ENCODE data around the gene HNF1B. TPM values are rescaled to one million over a fixed set of nuclear protein-coding genes. Genes with fewer than 3 reads are reported as not detected.

HNF1B gene
- total RNA-seq, 2 experiments from 2014 or later = not detected

DNA sequence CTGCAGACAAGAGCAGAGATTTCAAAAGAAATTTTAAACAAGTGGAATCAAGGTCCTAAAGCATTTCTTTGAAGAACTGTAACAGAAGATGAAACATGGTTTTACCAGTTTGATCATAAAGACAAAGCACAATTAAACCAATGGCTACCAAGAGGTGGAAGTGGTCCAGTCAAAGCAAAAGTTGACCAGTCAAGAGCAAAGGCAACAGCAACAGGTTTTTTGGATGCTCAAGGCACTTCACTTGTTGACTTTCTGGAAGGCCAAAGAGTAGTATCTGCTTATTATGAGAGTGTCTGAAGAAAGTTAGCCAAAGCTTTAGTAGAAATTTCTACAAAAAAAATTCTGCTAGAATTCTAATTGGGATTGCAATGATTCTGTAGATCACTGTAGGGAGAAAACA, 106.9 kb downstream of the HNF1B start:
- ChIA-PET CTCF (no interaction called here), POLR2A (no interaction called here)
- H3K27me3 Mint-ChIP-seq (ENCODE audit: low read depth) = no peaks in the 10 kb centered on the region
- no peak overlapping the region for H3K4me3 Mint-ChIP-seq
- H3K9me3 Mint-ChIP-seq (ENCODE audit: insufficient read depth) = no peaks in the 10 kb centered on the region
- ATAC-seq = no peak
- H3K4me1 Mint-ChIP-seq (ENCODE audit: low read depth) = peaks cover 28% of the 10 kb centered on the region
- no peak overlapping the region for H3K27ac Mint-ChIP-seq
- peaks cover 49% of the 10 kb centered on the region for H3K36me3 Mint-ChIP-seq (ENCODE audit: low read depth)
- DNase-seq = no peak

Other genes with a start within 250 kb of the HNF1B start
- gene SYNRG, start 135.6 kb downstream of the HNF1B start, total RNA-seq = 100 to 1,000 TPM in 1 of 2 experiments, 10 to 100 TPM in 1; 97.4 to 105 TPM
- 10 to 100 TPM; 28.2 to 28.6 TPM for gene DDX52, start 101.6 kb downstream of the HNF1B start, total RNA-seq
- gene TBC1D3K, start 179.4 kb upstream of the HNF1B start, total RNA-seq = not detected
- 10 to 100 TPM; 16.7 to 17.1 TPM for gene TBC1D3L, start 244.0 kb upstream of the HNF1B start, total RNA-seq